ENCODE measurements around the gene AKAP1. TPM values are rescaled to one million over a fixed set of nuclear protein-coding genes. Genes with fewer than 3 reads are reported as not detected.

The AKAP1 gene
- total and polyA plus RNA-seq, 9 donors: 20.0 to 45.2 (median 30.4) TPM

GRCh38 chr17:57045868-57046704, 39.0 kb upstream of the AKAP1 start:
- H3K27me3 ChIP-seq: no peaks in the 10 kb centered on the region
- no peaks in the 10 kb centered on the region for H3K9me3 ChIP-seq
- H3K36me3 ChIP-seq: no peaks in the 10 kb centered on the region
- no peak overlapping the region for H3K27ac ChIP-seq
- intact Hi-C loops (cut with DNase I): no loop called here
- H3K4me3 ChIP-seq: peak overlapping the region; percentile 27
- WGBS, 3 donors: 5 to 43% (median 12%) methylated on average over 10 to 69 of the region's 69 CpGs
- DNase-seq: peak in 1 of 5 donors; percentile 19
- TF ChIP-seq CTCF (IDR thresholded peaks at IDR 0.05) (no peak), EP300 (IDR thresholded peaks at IDR 0.05) (no peak), POLR2A (IDR thresholded peaks at IDR 0.05) (no peak)
- H3K4me1 ChIP-seq (ENCODE audit: insufficient read depth): peaks cover 5% of the 10 kb centered on the region

- intact Hi-C loops (cut with DNase I): no loop called here
- 75 to 83% (median 76%) methylated on average over 18 of the region's 18 CpGs for WGBS, 3 donors
- no peak overlapping the region for H3K4me3 ChIP-seq
- peaks cover 5% of the 10 kb centered on the region for H3K4me1 ChIP-seq (ENCODE audit: insufficient read depth)
- DNase-seq: no peak
- H3K9me3 ChIP-seq: no peaks in the 10 kb centered on the region
- no peak for TF ChIP-seq CTCF (IDR thresholded peaks at IDR 0.05)
- no peak for TF ChIP-seq EP300 (IDR thresholded peaks at IDR 0.05)
- TF ChIP-seq POLR2A (IDR thresholded peaks at IDR 0.05): no peak
- no peaks in the 10 kb centered on the region for H3K36me3 ChIP-seq
- no peak overlapping the region for H3K27ac ChIP-seq
- H3K27me3 ChIP-seq: no peaks in the 10 kb centered on the region
Measured at GRCh38 chr17:57046749-57047148, 38.3 kb upstream of the AKAP1 start.

GRCh38 chr17:57048096-57048495, 37.0 kb upstream of the AKAP1 start:
- TF ChIP-seq CTCF (IDR thresholded peaks at IDR 0.05) (no peak), EP300 (IDR thresholded peaks at IDR 0.05) (no peak), POLR2A (IDR thresholded peaks at IDR 0.05) (no peak)
- no peaks in the 10 kb centered on the region for H3K9me3 ChIP-seq
- no peak for DNase-seq
- H3K4me3 ChIP-seq: no peak overlapping the region
- H3K36me3 ChIP-seq: no peaks in the 10 kb centered on the region
- H3K27ac ChIP-seq: no peak overlapping the region
- 92 to 94% (median 92%) methylated on average over 2 of the region's 2 CpGs for WGBS, 3 donors
- intact Hi-C loops (cut with DNase I): no loop called here
- H3K27me3 ChIP-seq: no peaks in the 10 kb centered on the region
- H3K4me1 ChIP-seq (ENCODE audit: insufficient read depth): peaks cover 5% of the 10 kb centered on the region

GRCh38 chr17:57050306-57050705, 34.7 kb upstream of the AKAP1 start:
- no peaks in the 10 kb centered on the region for H3K36me3 ChIP-seq
- no peak for DNase-seq
- no peak overlapping the region for H3K4me3 ChIP-seq
- H3K4me1 ChIP-seq (ENCODE audit: insufficient read depth): peaks cover 5% of the 10 kb centered on the region
- H3K27ac ChIP-seq: no peak overlapping the region
- 48 to 66% (median 53%) methylated on average over 5 of the region's 5 CpGs for WGBS, 3 donors
- intact Hi-C loops (cut with DNase I): no loop called here
- H3K9me3 ChIP-seq: no peaks in the 10 kb centered on the region
- no peak for TF ChIP-seq CTCF (IDR thresholded peaks at IDR 0.05)
- TF ChIP-seq POLR2A (IDR thresholded peaks at IDR 0.05): no peak
- no peak for TF ChIP-seq EP300 (IDR thresholded peaks at IDR 0.05)
- no peaks in the 10 kb centered on the region for H3K27me3 ChIP-seq

Data from ovary (tissue), 9 donors.